Calu3 (cell line): Measurements from ENCODE around the gene OR2V1. TPM values are rescaled to one million over a fixed set of nuclear protein-coding genes. Genes with fewer than 3 reads are reported as not detected.

ENCODE experiments used
- BruUV-seq: library from RNA; stranded (reverse); fragments of 400-500 nt; replicated peaks from 2 replicates; lab custom pipeline; 2021; lab: Mats Ljungman, UMichigan
- CTCF ChIA-PET: fragments of 300-600 bp; sonication (Branson Sonifier 250); formaldehyde crosslinking; loops from one replicate; lab custom pipeline; 2022; ENCODE audit warnings: antibody characterized with exemption; lab: Charles Lee
- DNase-seq: peaks from one replicate; pipeline ENCODE4 v3.0.0; 2022
- H3K27ac Mint-ChIP-seq: one replicate; pipeline ENCODE4 v1.8.0; 2022; ENCODE audit warnings: mixed read lengths; ENCODE audit not compliant: unreplicated experiment
- H3K27me3 Mint-ChIP-seq: one replicate; pipeline ENCODE4 v1.8.0; 2022; ENCODE audit warnings: mixed read lengths; ENCODE audit not compliant: unreplicated experiment
- H3K36me3 Mint-ChIP-seq: one replicate; pipeline ENCODE4 v1.8.0; 2022; ENCODE audit warnings: mild to moderate bottlenecking, moderate library complexity, mixed read lengths; ENCODE audit not compliant: insufficient read depth, unreplicated experiment
- H3K4me1 Mint-ChIP-seq: one replicate; pipeline ENCODE4 v1.8.0; 2022; ENCODE audit warnings: mild to moderate bottlenecking, low read depth, mixed read lengths; ENCODE audit not compliant: unreplicated experiment
- H3K4me3 Mint-ChIP-seq: one replicate; pipeline ENCODE4 v1.8.0; 2022; ENCODE audit warnings: mild to moderate bottlenecking, low read depth, moderate library complexity, mixed read lengths; ENCODE audit not compliant: unreplicated experiment
- H3K9me3 Mint-ChIP-seq: one replicate; pipeline ENCODE4 v1.8.0; 2022; ENCODE audit warnings: low read depth, mixed read lengths; ENCODE audit not compliant: unreplicated experiment
- CTCF ChIP-seq: fragments of 200-600 bp; IDR thresholded peaks from one replicate; pipeline ENCODE4 v1.8.0; 2022; ENCODE audit warnings: antibody characterized with exemption; ENCODE audit not compliant: unreplicated experiment
- intact Hi-C: fragments of 100-400 bp; cut with micrococcal nuclease; formaldehyde crosslinking; loops from one replicate; pipeline ENCODE4 v1.10.0; 2022; ENCODE audit not compliant: unreplicated experiment
- total RNA-seq: library from RNA; stranded (reverse); gene quantifications from 2 replicates; pipeline ENCODE4 v1.2.3, GENCODE V29; 2022

OR2V1 gene
- total RNA-seq, 1 experiment from 2014 or later: not detected

GRCh38 chr5:181120306-181120705 is 10.7 kb downstream of the OR2V1 start:
- no peak for TF ChIP-seq CTCF
- Mint-ChIP-seq H3K36me3 (no peaks in the 10 kb centered on the region), H3K9me3 (peaks cover 6% of the 10 kb centered on the region), H3K27ac (no peak overlapping the region), H3K27me3 (peaks cover 97% of the 10 kb centered on the region), H3K4me1 (peaks cover 7% of the 10 kb centered on the region), H3K4me3 (no peak overlapping the region)
- no TSS peak for BruUV-seq
- no peak for DNase-seq
- intact Hi-C loops: no loop called here
- CTCF ChIA-PET: no interaction called here

GRCh38 chr5:181119105-181119504 is 11.9 kb downstream of the OR2V1 start:
- Mint-ChIP-seq H3K9me3 (no peaks in the 10 kb centered on the region), H3K27me3 (peaks cover 97% of the 10 kb centered on the region), H3K4me1 (peaks cover 12% of the 10 kb centered on the region), H3K36me3 (no peaks in the 10 kb centered on the region), H3K4me3 (no peak overlapping the region), H3K27ac (no peak overlapping the region)
- no TSS peak for BruUV-seq
- intact Hi-C loops: loop anchor here (5.0 kb wide), 1 partner anchor 337 kb away; no protein-coding TSS in a partner anchor
- DNase-seq: no peak
- CTCF ChIA-PET: interaction anchor here (1.6 kb wide), 1 partner anchor 10 kb away, joined by 6 read pairs; no protein-coding TSS in a partner anchor
- TF ChIP-seq CTCF: no peak

GRCh38 chr5:181118369-181118768 is 12.6 kb downstream of the OR2V1 start:
- Mint-ChIP-seq H3K36me3 (no peaks in the 10 kb centered on the region), H3K27ac (no peak overlapping the region), H3K4me1 (peaks cover 12% of the 10 kb centered on the region), H3K9me3 (no peaks in the 10 kb centered on the region), H3K4me3 (no peak overlapping the region), H3K27me3 (peaks cover 100% of the 10 kb centered on the region)
- DNase-seq: no peak
- no peak for TF ChIP-seq CTCF
- BruUV-seq: no TSS peak
- CTCF ChIA-PET: interaction anchor here (0.6 to 1.6 kb wide), 2 partner anchors 10 to 52 kb away, joined by 6 read pairs; no protein-coding TSS in a partner anchor
- intact Hi-C loops: loop anchor here (5.0 kb wide), 1 partner anchor 336 kb away; no protein-coding TSS in a partner anchor

- DNase-seq: peak; percentile 45
- H3K27ac Mint-ChIP-seq: no peak overlapping the region
- H3K27me3 Mint-ChIP-seq: peaks cover 97% of the 10 kb centered on the region
These were observed 15.9 kb downstream of the OR2V1 start for GRCh38 chr5:181114844-181115778.

More at GRCh38 chr5:181114844-181115778, 15.9 kb downstream of the OR2V1 start:
- Mint-ChIP-seq H3K4me1 (peaks cover 12% of the 10 kb centered on the region), H3K9me3 (no peaks in the 10 kb centered on the region), H3K4me3 (peak overlapping the region; percentile 56), H3K36me3 (no peaks in the 10 kb centered on the region)
- intact Hi-C loops: loop anchor here (5.0 kb wide), 1 partner anchor 333 kb away; no protein-coding TSS in a partner anchor
- BruUV-seq: no TSS peak
- TF ChIP-seq CTCF: no peak
- CTCF ChIA-PET: no interaction called here
